HG03342 (cell line): ENCODE results near the gene GLE1.

Source experiments
- ATAC-seq: cut with Tn5 transposase; IDR thresholded peaks from one replicate; pipeline ENCODE4 v1.9.1; 2021; ENCODE audit warnings: mild to moderate bottlenecking, moderate library complexity; ENCODE audit not compliant: unreplicated experiment

GLE1 gene, protein sequence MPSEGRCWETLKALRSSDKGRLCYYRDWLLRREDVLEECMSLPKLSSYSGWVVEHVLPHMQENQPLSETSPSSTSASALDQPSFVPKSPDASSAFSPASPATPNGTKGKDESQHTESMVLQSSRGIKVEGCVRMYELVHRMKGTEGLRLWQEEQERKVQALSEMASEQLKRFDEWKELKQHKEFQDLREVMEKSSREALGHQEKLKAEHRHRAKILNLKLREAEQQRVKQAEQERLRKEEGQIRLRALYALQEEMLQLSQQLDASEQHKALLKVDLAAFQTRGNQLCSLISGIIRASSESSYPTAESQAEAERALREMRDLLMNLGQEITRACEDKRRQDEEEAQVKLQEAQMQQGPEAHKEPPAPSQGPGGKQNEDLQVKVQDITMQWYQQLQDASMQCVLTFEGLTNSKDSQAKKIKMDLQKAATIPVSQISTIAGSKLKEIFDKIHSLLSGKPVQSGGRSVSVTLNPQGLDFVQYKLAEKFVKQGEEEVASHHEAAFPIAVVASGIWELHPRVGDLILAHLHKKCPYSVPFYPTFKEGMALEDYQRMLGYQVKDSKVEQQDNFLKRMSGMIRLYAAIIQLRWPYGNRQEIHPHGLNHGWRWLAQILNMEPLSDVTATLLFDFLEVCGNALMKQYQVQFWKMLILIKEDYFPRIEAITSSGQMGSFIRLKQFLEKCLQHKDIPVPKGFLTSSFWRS

DNA sequence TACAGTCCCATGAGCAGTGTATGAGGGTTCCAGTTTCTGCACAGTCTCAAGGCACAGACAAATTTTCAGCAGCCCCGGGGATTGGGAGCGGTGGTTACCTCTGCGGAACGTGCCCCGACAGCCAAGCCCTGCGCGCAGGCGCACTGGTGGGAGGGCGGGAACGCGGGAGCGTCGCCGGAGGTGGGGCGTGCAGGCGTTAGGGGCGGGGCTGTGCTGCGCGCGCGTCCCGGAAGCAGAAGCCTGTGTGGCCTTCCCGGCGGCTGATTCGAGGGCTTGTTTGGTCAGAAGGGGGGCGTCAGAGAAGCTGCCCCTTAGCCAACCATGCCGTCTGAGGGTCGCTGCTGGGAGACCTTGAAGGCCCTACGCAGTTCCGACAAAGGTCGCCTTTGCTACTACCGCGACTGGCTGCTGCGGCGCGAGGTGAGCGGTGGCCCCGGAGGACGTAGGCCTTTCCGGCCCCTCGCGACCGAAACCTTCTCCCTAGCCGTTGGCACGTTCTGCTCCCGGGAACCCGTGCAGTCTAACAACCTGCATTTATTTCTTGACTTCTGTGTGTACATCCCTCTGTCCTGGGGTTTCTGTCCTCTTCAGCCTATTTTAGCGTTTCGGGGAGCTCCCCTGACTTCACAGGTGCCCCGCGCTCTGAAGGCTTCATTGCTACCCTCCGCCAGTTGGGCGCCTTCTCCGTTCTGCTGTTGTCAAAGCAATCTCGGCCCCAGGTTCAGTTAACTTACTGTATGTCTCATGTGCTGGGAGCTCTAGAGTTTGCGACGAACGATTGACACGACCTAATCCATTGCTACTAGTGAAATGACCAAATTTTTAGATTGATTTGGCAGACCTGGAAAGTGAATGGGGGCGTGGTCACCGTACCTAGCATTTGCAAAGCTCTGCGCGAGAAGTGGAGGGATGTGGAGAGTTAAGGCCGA, at the start of gene GLE1:
Gene GLE1 (plus strand): TSS at position 235 of the 929 bp plus-strand sequence. CDS start 87 bp downstream, at position 322.
- ATAC-seq: peak; percentile 86

DNA sequence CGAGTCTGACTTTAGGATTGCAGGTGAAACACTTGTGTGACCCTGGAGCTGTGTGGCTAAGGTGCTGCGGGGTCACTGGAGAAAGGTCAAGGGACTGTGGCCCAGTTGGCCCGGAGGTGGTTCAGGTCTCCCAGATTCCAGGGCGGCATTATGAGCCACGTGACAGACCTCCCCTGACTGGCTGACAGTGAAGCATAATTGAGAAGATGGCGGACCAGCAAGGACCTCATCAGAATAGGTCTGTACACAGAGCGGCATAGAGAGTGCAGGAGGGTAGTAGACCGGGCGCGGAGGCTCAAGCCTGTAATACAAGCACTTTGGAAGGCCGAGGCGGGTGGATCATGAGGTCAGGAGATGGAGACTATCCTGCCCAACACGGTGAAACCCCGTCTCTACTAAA, 49.5 kb upstream of the GLE1 start:
- no peak for ATAC-seq

DNA sequence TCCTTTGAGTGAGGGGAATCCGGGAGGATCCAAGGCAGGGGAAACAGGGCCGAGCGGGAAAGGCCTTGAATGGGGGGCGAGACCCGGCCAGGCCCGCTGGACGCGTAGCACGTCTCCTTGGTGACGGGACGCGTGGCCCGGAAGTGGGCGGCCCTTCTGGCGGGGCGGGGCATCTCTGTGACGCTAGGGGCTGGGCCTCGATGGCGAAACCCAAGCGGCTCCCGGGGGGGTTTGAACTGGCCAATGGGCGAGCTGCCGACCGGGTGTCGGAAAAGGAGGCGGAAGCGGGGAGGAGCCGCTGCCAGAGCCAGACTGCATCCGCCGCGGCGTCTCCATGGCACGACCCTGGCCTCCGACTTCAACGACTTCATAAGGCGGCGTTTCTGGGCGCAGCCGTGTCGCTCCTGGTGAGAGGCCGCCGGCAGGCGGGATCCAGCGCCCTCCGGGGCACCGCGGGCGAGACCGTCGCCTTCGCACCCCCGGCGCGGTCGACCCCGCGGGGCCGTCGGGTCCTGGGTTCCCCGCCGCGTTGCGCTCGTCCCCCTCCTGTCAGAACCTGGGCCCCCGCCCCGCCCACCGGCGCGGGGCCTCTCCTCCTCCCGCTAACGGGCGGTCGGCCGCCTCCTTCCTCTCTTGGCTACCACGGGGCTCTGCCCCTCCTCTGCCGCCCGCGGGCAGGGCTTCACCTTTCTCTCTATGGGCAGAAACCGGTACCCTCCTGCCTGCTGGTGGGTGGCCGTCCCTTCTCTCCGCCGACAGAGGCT, 48.5 kb upstream of the GLE1 start, which contains the start of gene ODF2:
Gene ODF2 (plus strand): TSS at position 158 of the 764 bp plus-strand sequence. CDS start 86 bp downstream, at position 244.
- ATAC-seq: peak; percentile 82

DNA sequence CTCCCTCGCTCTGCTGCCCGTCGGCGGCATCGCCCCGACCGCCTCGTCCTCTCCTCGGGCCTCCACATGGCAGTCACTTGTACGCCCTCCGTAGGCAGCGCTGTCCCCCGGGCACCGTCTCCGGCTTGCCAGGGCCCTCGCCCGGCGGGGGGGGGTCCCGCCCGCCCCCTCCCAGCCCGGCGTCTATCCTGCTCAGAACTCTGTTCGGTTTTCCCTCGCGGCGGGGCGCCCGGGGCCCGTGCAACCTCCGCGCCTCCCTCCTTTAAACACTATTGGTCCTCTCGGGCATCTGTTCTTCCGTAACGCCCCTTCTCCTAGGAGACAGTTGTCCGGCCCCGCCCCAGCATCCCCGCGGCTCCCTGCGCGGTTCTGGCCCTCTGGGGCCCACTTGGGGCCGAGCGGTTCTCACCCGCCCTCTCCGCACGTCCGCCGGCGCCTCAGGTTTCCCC, 47.9 kb upstream of the GLE1 start:
- ATAC-seq: peak; percentile 54

DNA sequence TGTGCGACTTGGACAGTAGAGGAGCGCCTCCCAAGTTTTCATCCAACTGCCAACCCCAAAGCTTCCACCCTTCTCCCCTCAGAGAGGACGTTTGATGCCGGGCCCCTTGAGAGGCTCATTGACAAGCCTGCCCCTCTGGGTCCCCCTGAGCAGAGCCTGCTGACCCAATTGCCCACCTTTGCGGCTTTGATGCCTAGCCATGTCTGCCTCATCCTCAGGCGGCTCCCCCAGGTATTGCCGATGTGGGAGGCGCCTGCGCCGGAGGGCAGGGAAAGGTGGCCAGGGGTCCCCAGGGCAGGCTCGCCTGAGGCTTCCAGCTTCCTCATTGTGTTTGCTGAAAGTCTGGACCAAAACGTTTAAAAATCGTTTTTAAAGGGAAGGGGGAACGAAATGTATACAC, 47.3 kb upstream of the GLE1 start:
- ATAC-seq: no peak

DNA sequence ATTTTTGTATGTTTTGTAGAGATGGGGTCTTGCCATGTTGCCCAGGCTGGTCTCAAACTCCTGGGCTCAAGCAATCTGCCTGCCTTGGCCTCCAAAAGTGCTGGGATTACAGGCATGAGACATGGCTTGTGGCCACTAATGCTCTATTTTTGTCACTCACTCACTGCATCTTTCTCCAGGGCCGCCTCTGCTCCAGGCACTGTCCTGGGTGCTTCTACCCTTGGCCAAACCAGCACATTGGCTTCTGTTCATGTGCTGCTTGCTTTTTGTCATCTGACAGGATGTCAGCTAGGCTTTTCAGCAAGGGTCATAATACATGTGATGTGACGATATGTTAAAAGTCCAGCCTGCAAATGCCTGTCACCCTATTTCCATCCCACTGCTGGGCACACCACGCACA, 45.5 kb upstream of the GLE1 start:
- no peak for ATAC-seq

DNA sequence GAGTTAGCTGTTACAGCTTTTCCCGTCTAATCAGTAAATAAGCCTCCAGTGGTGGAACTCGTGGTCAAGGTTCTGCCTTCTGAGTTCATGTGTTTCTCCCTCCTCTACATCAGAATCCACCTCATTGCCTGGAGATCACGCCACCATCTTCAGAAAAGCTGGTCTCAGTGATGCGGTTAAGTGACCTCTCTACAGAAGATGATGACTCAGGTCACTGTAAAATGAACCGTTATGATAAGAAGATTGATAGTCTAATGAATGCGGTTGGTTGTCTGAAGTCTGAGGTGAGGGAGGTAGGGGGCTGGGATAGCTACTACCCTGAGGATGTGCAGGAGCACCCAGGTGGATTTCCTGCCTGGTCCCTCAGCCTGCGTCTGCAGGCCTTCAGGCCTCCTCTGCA, 35.4 kb upstream of the GLE1 start:
- no peak for ATAC-seq

DNA sequence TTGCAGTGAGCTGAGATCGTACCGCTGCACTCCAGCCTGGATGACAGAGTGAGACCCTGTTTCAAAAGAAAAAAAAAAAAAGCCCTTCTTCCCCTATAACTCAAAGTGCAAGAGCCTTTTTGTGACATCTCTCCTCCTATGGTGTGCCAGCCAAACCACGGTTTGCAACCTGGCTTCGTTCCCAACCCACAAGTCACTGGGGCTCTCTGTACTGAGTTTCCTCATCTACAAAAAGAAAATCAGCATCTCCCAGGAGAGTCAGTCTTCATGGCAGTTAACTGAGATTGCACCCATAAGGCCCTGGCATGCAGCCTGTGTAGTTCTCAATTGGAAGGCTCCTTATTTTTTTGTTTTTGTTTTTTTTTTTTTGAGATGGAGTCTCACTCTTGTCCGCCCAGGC, 34.0 kb upstream of the GLE1 start:
- no peak for ATAC-seq

DNA sequence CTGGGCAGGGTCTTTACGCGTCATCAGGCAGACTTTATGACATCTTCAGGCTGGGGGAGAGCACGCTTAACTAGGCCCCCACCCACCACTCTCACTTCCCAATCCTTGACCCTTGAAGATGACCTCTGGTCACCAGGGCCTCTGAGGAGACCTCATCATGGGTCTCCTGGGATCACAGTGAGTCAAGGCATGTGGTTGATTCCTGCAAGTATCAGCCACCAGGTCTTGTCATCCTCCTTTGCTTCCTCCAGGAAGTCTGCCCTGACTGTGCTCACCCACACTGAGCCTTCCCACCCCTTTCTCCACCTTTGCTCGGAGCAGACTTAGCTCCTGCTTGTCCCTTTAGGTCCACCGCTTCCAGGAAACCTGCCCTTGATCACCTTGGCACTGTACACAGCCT, 31.4 kb upstream of the GLE1 start:
- ATAC-seq: no peak

DNA sequence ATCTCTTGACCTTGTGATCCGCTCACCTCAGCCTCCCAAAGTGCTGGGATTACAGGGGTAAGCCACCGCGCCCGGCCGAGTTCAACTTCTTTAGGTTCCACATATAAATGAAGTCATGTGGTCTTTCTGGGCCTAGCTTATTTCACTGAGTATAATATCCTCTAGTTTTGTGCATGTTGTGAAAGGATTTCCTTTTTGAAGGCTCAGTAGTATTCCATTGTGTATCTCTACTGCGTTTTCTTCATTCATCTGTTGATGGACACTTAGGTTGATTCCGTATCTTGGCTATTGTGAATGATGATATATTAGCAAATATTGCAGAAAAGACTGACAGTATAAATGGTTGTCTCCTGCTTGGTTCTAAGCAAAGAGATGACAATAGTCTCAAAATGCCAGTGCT, 28.7 kb upstream of the GLE1 start:
- no peak for ATAC-seq

DNA sequence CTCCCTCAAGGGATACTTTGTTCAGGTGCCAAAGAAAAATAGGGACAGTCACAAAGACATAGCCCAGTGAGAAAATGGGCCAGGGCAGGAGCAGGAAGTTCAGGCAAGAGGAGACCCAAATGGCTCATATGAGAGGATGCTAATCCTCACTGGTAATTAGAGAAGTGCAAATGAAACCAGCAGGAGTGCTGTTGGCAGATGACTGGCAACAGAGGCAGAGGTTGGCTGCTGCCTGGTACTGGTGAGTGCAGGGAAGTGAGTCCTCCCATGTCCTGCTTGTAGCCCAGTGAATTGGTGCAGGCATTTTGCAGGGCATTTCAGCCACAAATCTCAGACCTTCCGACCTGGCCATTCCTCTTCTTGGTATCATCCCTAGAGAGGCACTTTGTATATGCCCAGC, 25.3 kb upstream of the GLE1 start:
- ATAC-seq: no peak

DNA sequence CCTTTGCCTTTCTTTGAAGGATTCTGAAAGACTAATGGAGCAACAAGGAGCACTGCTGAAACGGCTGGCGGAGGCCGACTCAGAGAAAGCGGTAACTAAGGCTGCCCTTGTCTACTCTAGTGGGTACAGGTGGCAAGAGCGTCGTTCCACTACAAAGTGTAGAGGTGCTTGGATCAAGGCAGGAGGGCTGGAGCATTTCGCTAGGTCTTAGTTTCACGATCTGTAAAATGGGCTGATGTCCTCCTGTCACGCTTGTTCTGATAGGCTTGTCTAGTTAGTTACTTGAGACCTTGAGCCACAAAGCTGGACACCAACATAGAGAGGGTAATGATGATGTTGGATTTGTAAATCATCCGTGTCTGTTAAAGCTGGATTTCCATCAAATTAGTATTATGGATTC, 23.0 kb upstream of the GLE1 start:
- no peak for ATAC-seq

DNA sequence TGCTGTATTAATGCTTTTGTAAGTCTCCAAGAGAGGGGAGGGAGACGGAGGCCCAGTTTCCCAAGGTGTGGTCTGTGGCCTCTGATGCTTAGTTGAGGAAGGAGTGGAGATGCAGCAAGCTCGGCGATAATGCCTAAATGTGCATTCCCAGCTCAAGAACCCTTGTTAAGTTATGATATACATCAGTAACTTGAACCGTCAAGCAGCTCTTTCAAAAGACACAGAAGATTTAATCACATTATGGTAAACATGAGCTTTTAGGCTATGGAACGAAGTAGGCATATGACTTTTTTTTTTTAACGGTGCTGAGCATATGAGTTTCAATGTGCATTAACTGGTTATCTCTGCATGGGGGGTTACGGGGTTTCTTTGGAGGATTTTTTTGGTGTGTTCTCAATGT, 22.3 kb upstream of the GLE1 start:
- no peak for ATAC-seq

DNA sequence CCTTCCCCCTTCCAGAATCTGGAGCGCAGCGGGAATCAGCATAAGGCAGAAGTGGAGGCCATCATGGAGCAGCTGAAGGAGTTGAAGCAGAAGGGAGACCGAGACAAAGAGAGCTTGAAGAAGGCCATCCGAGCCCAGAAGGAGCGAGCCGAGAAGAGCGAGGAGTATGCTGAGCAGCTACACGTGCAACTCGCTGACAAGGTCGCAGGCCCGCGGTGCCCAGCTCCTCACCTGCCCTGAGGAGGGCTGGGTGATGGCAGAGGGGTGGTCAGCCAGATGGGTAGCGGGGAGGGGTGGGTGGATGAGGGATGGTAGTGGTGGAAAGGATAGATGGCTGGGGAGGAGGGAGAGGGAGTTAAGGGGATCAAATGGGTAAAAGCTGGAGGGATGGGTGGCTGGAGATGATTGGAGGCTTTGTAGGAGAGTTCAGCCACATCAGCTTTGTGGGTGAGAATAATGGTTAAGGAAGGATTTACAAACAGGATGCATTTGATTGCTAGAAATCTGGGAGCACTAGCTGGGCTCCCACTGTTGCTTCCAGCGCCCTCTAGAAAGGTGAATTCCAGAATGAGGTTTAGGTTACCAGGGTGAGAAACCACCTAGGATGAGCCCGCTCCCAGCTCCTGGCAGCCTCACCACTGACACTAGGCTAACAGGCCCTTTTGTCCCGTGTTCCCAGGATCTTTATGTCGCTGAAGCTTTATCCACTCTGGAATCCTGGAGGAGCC, 19.7 kb upstream of the GLE1 start:
- no peak for ATAC-seq

DNA sequence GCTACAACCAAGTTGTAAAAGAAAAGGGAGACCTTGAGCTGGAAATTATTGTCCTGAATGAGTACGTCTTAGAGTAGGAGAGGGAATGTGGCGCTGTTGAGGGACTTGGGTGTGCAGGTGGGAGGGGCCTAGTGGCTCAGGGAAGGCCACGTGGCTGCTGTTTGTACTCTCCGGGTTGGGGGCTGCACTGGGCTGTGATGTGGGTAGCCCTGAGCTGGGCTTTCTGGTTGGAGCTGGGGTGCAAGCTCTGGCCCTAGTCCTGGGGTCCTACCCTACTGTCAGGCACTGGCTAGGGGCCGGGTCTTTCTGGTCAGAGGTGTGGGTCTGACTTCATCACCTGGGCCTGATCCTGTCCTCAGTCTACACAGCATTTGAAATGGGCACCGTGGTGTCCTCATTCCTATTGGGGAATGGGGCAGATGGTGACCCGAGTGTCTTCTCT, 19.1 kb upstream of the GLE1 start:
- no peak for ATAC-seq

DNA sequence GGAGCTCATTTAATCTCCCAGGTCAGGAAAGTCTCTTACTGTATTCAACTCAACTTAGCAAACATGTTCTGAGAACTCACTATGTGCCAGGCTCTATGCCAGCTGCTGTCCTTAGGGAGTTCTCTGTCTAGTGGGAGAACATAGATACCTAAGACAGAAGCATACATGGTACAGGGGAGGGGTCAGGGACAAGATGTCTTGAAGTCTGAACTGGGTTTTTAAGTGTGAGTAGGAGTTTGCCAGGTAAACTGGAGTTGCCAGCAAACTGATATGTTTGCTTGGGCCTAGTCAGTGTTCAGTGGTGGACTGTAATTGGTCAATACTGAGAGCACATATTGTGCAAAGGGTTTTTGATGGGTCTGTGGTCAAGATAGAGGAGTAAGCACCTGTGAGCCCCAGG, 18.3 kb upstream of the GLE1 start:
- ATAC-seq: no peak

DNA sequence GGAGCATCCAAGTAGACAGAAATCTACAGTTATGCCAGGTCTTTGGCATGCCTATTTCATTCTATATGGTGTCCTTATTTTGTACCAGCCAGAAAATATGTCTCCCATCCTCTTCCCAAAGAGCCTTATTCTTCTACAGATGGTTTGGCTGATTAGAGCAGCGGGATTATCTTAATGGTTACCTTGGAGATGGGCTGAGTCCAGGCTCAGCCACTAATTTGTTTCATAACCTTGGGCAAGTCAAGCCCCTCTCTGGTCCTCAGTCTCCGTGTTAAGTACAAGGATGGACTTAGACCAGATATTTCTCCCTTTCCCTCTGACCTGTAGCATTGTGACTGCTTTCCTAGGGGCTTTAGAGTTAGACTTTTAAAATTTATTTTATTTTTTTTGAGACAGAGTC, 11.1 kb upstream of the GLE1 start:
- no peak for ATAC-seq

DNA sequence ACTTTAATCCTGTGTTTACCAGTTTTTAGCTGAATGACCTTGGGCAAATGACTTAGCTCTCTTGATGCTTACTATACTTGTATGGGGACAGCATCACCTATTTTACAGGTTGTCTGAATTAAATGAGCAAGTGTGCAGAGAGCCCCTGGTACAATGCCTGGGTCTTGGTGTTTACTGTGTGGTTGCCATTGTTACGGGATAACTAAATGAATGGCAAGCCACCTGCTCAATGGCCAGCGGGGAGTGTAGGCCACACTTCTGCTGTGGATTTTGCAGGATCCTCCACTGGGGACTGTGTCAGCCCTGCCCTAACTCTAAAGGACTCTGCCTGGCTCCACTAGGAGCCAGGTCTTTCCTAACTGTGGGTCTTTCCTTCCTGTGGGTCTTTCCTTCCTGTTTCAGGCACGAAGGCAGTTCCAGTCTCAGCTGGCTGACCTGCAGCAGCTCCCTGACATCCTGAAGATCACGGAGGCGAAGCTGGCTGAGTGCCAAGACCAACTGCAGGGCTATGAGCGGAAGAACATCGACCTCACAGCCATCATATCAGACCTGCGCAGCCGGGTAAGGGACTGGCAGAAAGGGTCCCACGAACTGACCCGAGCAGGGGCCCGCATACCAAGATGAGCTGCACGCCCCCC, 10.3 kb upstream of the GLE1 start:
- ATAC-seq: no peak

DNA sequence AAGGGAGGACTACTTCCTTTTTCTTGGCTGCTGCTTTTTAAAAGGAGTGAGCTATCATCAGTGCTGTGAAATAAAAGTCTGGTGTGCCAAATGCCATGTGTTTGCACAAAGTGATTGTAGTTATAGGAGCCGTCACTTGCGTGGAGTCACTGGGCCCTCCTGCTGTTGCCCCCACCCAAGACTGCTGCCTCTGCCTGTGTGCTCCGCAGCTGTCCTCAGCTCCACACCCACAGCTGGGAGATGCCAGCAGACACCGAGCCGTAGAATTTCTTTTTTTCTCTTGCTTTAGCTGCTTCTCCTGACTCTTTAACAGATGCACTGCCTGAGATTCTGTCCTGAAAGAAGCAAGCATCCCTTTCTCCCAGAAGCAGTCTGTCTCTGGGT, 9.8 kb upstream of the GLE1 start:
- ATAC-seq: no peak
